ENCODE results near the gene FIGNL2.

Gene FIGNL2

GRCh38 chr12:51874000-51874399 is 25.5 kb upstream of the FIGNL2 start:
- H3K36me3 ChIP-seq (ENCODE audit: control insufficient read depth in 1 of 2, insufficient read depth in 2 of 2, low read length in 2 of 2) = no peaks in the 10 kb centered on the region
- H3K4me1 ChIP-seq (ENCODE audit: control insufficient read depth in 1 of 2, insufficient read depth in 2 of 2, low read length in 2 of 2) = peaks cover 1 to 9% of the 10 kb centered on the region in 2 donors
- H3K27me3 ChIP-seq (ENCODE audit: control insufficient read depth in 1 of 2, insufficient read depth in 2 of 2, low read length in 2 of 2) = peaks cover 32 to 37% of the 10 kb centered on the region in 2 donors
- no peak overlapping the region for H3K9ac ChIP-seq (ENCODE audit: low read depth in 1 of 2, low read length in 2 of 2)
- no peak overlapping the region for H3K27ac ChIP-seq (ENCODE audit: low read depth, low read length)
- H3K9me3 ChIP-seq (ENCODE audit: control insufficient read depth in 1 of 2, low read length in 2 of 2) = no peaks in the 10 kb centered on the region
- H3K4me3 ChIP-seq (ENCODE audit: low read depth in 1 of 2, low read length in 2 of 2) = no peak overlapping the region

GRCh38 chr12:51873251-51873994 is 24.9 kb upstream of the FIGNL2 start:
- Histone ChIP-seq H3K36me3 (ENCODE audit: control insufficient read depth in 1 of 2, insufficient read depth in 2 of 2, low read length in 2 of 2) (no peaks in the 10 kb centered on the region), H3K9me3 (ENCODE audit: control insufficient read depth in 1 of 2, low read length in 2 of 2) (no peaks in the 10 kb centered on the region), H3K4me3 (ENCODE audit: low read depth in 1 of 2, low read length in 2 of 2) (no peak overlapping the region), H3K4me1 (ENCODE audit: control insufficient read depth in 1 of 2, insufficient read depth in 2 of 2, low read length in 2 of 2) (peaks cover 6 to 9% of the 10 kb centered on the region in 2 donors), H3K27me3 (ENCODE audit: control insufficient read depth in 1 of 2, insufficient read depth in 2 of 2, low read length in 2 of 2) (peaks cover 38 to 42% of the 10 kb centered on the region in 2 donors), H3K27ac (ENCODE audit: low read depth, low read length) (no peak overlapping the region), H3K9ac (ENCODE audit: low read depth in 1 of 2, low read length in 2 of 2) (no peak overlapping the region)

GRCh38 chr12:51872689-51872981 is 24.1 kb upstream of the FIGNL2 start:
- H3K27ac ChIP-seq (ENCODE audit: low read depth, low read length) = no peak overlapping the region

GRCh38 chr12:51871918-51872688 is 23.6 kb upstream of the FIGNL2 start:
- Histone ChIP-seq H3K36me3 (ENCODE audit: control insufficient read depth in 1 of 2, insufficient read depth in 2 of 2, low read length in 2 of 2) (no peaks in the 10 kb centered on the region), H3K27me3 (ENCODE audit: control insufficient read depth in 1 of 2, insufficient read depth in 2 of 2, low read length in 2 of 2) (peaks cover 43 to 45% of the 10 kb centered on the region in 2 donors), H3K27ac (ENCODE audit: low read depth, low read length) (no peak overlapping the region), H3K4me1 (ENCODE audit: control insufficient read depth in 1 of 2, insufficient read depth in 2 of 2, low read length in 2 of 2) (peaks cover 6 to 9% of the 10 kb centered on the region in 2 donors), H3K9ac (ENCODE audit: low read depth in 1 of 2, low read length in 2 of 2) (no peak overlapping the region), H3K4me3 (ENCODE audit: low read depth in 1 of 2, low read length in 2 of 2) (no peak overlapping the region), H3K9me3 (ENCODE audit: control insufficient read depth in 1 of 2, low read length in 2 of 2) (no peaks in the 10 kb centered on the region)

More at GRCh38 chr12:51872689-51872981, 24.1 kb upstream of the FIGNL2 start:
- Histone ChIP-seq H3K4me3 (ENCODE audit: low read depth in 1 of 2, low read length in 2 of 2) (no peak overlapping the region), H3K9ac (ENCODE audit: low read depth in 1 of 2, low read length in 2 of 2) (no peak overlapping the region), H3K9me3 (ENCODE audit: control insufficient read depth in 1 of 2, low read length in 2 of 2) (no peaks in the 10 kb centered on the region), H3K27me3 (ENCODE audit: control insufficient read depth in 1 of 2, insufficient read depth in 2 of 2, low read length in 2 of 2) (peaks cover 43 to 45% of the 10 kb centered on the region in 2 donors), H3K4me1 (ENCODE audit: control insufficient read depth in 1 of 2, insufficient read depth in 2 of 2, low read length in 2 of 2) (peaks cover 6 to 9% of the 10 kb centered on the region in 2 donors), H3K36me3 (ENCODE audit: control insufficient read depth in 1 of 2, insufficient read depth in 2 of 2, low read length in 2 of 2) (no peaks in the 10 kb centered on the region)

GRCh38 chr12:51871126-51871525 is 22.6 kb upstream of the FIGNL2 start:
- H3K27ac ChIP-seq (ENCODE audit: low read depth, low read length) = no peak overlapping the region

GRCh38 chr12:51870504-51870903 is 22.0 kb upstream of the FIGNL2 start:
- H3K9me3 ChIP-seq (ENCODE audit: control insufficient read depth in 1 of 2, low read length in 2 of 2) = no peaks in the 10 kb centered on the region
- H3K27ac ChIP-seq (ENCODE audit: low read depth, low read length) = no peak overlapping the region
- no peaks in the 10 kb centered on the region for H3K36me3 ChIP-seq (ENCODE audit: control insufficient read depth in 1 of 2, insufficient read depth in 2 of 2, low read length in 2 of 2)
- peaks cover 43 to 47% of the 10 kb centered on the region in 2 donors for H3K27me3 ChIP-seq (ENCODE audit: control insufficient read depth in 1 of 2, insufficient read depth in 2 of 2, low read length in 2 of 2)
- no peak overlapping the region for H3K4me3 ChIP-seq (ENCODE audit: low read depth in 1 of 2, low read length in 2 of 2)
- peaks cover 6 to 9% of the 10 kb centered on the region in 2 donors for H3K4me1 ChIP-seq (ENCODE audit: control insufficient read depth in 1 of 2, insufficient read depth in 2 of 2, low read length in 2 of 2)
- H3K9ac ChIP-seq (ENCODE audit: low read depth in 1 of 2, low read length in 2 of 2) = no peak overlapping the region

More at GRCh38 chr12:51871126-51871525, 22.6 kb upstream of the FIGNL2 start:
- H3K4me1 ChIP-seq (ENCODE audit: control insufficient read depth in 1 of 2, insufficient read depth in 2 of 2, low read length in 2 of 2) = peaks cover 6 to 9% of the 10 kb centered on the region in 2 donors
- peaks cover 43 to 45% of the 10 kb centered on the region in 2 donors for H3K27me3 ChIP-seq (ENCODE audit: control insufficient read depth in 1 of 2, insufficient read depth in 2 of 2, low read length in 2 of 2)
- H3K4me3 ChIP-seq (ENCODE audit: low read depth in 1 of 2, low read length in 2 of 2) = no peak overlapping the region
- H3K9me3 ChIP-seq (ENCODE audit: control insufficient read depth in 1 of 2, low read length in 2 of 2) = no peaks in the 10 kb centered on the region
- no peak overlapping the region for H3K9ac ChIP-seq (ENCODE audit: low read depth in 1 of 2, low read length in 2 of 2)
- H3K36me3 ChIP-seq (ENCODE audit: control insufficient read depth in 1 of 2, insufficient read depth in 2 of 2, low read length in 2 of 2) = no peaks in the 10 kb centered on the region

GRCh38 chr12:51869931-51870330 is 21.4 kb upstream of the FIGNL2 start:
- Histone ChIP-seq H3K4me3 (ENCODE audit: low read depth in 1 of 2, low read length in 2 of 2) (no peak overlapping the region), H3K9ac (ENCODE audit: low read depth in 1 of 2, low read length in 2 of 2) (no peak overlapping the region), H3K36me3 (ENCODE audit: control insufficient read depth in 1 of 2, insufficient read depth in 2 of 2, low read length in 2 of 2) (no peaks in the 10 kb centered on the region), H3K4me1 (ENCODE audit: control insufficient read depth in 1 of 2, insufficient read depth in 2 of 2, low read length in 2 of 2) (peaks cover 6 to 9% of the 10 kb centered on the region in 2 donors), H3K9me3 (ENCODE audit: control insufficient read depth in 1 of 2, low read length in 2 of 2) (no peaks in the 10 kb centered on the region), H3K27ac (ENCODE audit: low read depth, low read length) (no peak overlapping the region), H3K27me3 (ENCODE audit: control insufficient read depth in 1 of 2, insufficient read depth in 2 of 2, low read length in 2 of 2) (peaks cover 45 to 49% of the 10 kb centered on the region in 2 donors)

- peaks cover 9 to 11% of the 10 kb centered on the region in 2 donors for H3K4me1 ChIP-seq (ENCODE audit: control insufficient read depth in 1 of 2, insufficient read depth in 2 of 2, low read length in 2 of 2)
- no peak overlapping the region for H3K4me3 ChIP-seq (ENCODE audit: low read depth in 1 of 2, low read length in 2 of 2)
- no peaks in the 10 kb centered on the region for H3K36me3 ChIP-seq (ENCODE audit: control insufficient read depth in 1 of 2, insufficient read depth in 2 of 2, low read length in 2 of 2)
- H3K27me3 ChIP-seq (ENCODE audit: control insufficient read depth in 1 of 2, insufficient read depth in 2 of 2, low read length in 2 of 2) = peaks cover 49 to 53% of the 10 kb centered on the region in 2 donors
- no peak overlapping the region for H3K27ac ChIP-seq (ENCODE audit: low read depth, low read length)
- H3K9me3 ChIP-seq (ENCODE audit: control insufficient read depth in 1 of 2, low read length in 2 of 2) = no peaks in the 10 kb centered on the region
- H3K9ac ChIP-seq (ENCODE audit: low read depth in 1 of 2, low read length in 2 of 2) = no peak overlapping the region
Observed at GRCh38 chr12:51869496-51869865, 21.0 kb upstream of the FIGNL2 start.

- Histone ChIP-seq H3K9ac (ENCODE audit: low read depth in 1 of 2, low read length in 2 of 2) (no peak overlapping the region), H3K27ac (ENCODE audit: low read depth, low read length) (no peak overlapping the region)
Observed at GRCh38 chr12:51868821-51869495, 20.4 kb upstream of the FIGNL2 start.

More at GRCh38 chr12:51868821-51869495, 20.4 kb upstream of the FIGNL2 start:
- peak overlapping the region; percentile 19 to 51 for H3K4me3 ChIP-seq (ENCODE audit: low read depth in 1 of 2, low read length in 2 of 2)
- H3K4me1 ChIP-seq (ENCODE audit: control insufficient read depth in 1 of 2, insufficient read depth in 2 of 2, low read length in 2 of 2) = peaks cover 9 to 14% of the 10 kb centered on the region in 2 donors
- H3K9me3 ChIP-seq (ENCODE audit: control insufficient read depth in 1 of 2, low read length in 2 of 2) = no peaks in the 10 kb centered on the region
- H3K36me3 ChIP-seq (ENCODE audit: control insufficient read depth in 1 of 2, insufficient read depth in 2 of 2, low read length in 2 of 2) = no peaks in the 10 kb centered on the region
- H3K27me3 ChIP-seq (ENCODE audit: control insufficient read depth in 1 of 2, insufficient read depth in 2 of 2, low read length in 2 of 2) = peaks cover 49 to 53% of the 10 kb centered on the region in 2 donors

All from duodenal mucosa (tissue), 2 donors.